CD8-positive, alpha-beta memory T cell (primary cell): ENCODE measurements around the gene CYP24A1. TPM values are rescaled to one million over a fixed set of nuclear protein-coding genes. Genes with fewer than 3 reads are reported as not detected.
A peak's percentile ranks its signal among the peaks of the same experiment; 100 is the strongest.

Source experiments
- CTCF ChIA-PET: fragments of 350-600 bp; sonication (Branson Sonifier 250); formaldehyde crosslinking; loops from one replicate; lab custom pipeline; 2021; ENCODE audit warnings: antibody characterized with exemption; lab: Charles Lee
- POLR2A ChIA-PET: fragments of 350-600 bp; sonication (Branson Sonifier 250); formaldehyde crosslinking; loops from one replicate; lab custom pipeline; 2021; ENCODE audit warnings: antibody characterized with exemption; lab: Charles Lee
- DNase-seq, 5 donors: peaks; one replicate each; pipeline versions ENCODE4 v3.0.0 to v3.0.0-alpha.2; 2020 to 2022; ENCODE audit warnings: mixed read lengths in 1 of 5
- H3K27ac ChIP-seq: one replicate; pipeline ENCODE4 v1.7.0; 2013; ENCODE audit warnings: low read depth, mild to moderate bottlenecking, low read length, moderate library complexity
- H3K27me3 ChIP-seq: 2 replicates; pipeline ENCODE4 v1.7.0; 2013; ENCODE audit warnings: low read length, mild to moderate bottlenecking; ENCODE audit not compliant: insufficient read depth, poor library complexity, severe bottlenecking
- H3K36me3 ChIP-seq: 2 replicates; pipeline ENCODE4 v1.7.0; 2013; ENCODE audit warnings: mild to moderate bottlenecking, low read length, moderate library complexity; ENCODE audit not compliant: insufficient read depth
- H3K4me1 ChIP-seq: 2 replicates; pipeline ENCODE4 v1.7.0; 2013; ENCODE audit warnings: mild to moderate bottlenecking, low read length, moderate library complexity; ENCODE audit not compliant: insufficient read depth
- H3K4me3 ChIP-seq: 2 replicates; pipeline ENCODE4 v1.7.0; 2013; ENCODE audit warnings: mild to moderate bottlenecking, low read length
- H3K9me3 ChIP-seq: 2 replicates; pipeline ENCODE4 v1.7.0; 2013; ENCODE audit warnings: mild to moderate bottlenecking, low read length
- H3K27ac Mint-ChIP-seq, 8 donors: one replicate each; pipeline ENCODE4 v1.8.0; 2020 to 2021; ENCODE audit warnings: mixed read lengths in 8 of 8, mild to moderate bottlenecking in 6 of 8, inconsistent platforms in 3 of 8, moderate library complexity in 3 of 8
- H3K27me3 Mint-ChIP-seq, 2 donors: one replicate each; pipeline ENCODE4 v1.8.0; 2020 to 2021; ENCODE audit warnings: mixed read lengths in 2 of 2, mild to moderate bottlenecking in 1 of 2, moderate library complexity in 1 of 2
- H3K36me3 Mint-ChIP-seq, 3 donors: one replicate each; pipeline ENCODE4 v1.8.0; 2020 to 2021; ENCODE audit warnings: mixed read lengths in 3 of 3, inconsistent platforms in 1 of 3, mild to moderate bottlenecking in 1 of 3
- H3K4me1 Mint-ChIP-seq, 3 donors: one replicate each; pipeline ENCODE4 v1.8.0; 2020 to 2021; ENCODE audit warnings: mixed read lengths in 3 of 3, inconsistent platforms in 1 of 3, mild to moderate bottlenecking in 1 of 3
- H3K4me3 Mint-ChIP-seq, 7 donors: one replicate each; pipeline ENCODE4 v1.8.0; 2020 to 2021; ENCODE audit warnings: mixed read lengths in 7 of 7, mild to moderate bottlenecking in 6 of 7, moderate library complexity in 4 of 7, inconsistent platforms in 2 of 7
- H3K9me3 Mint-ChIP-seq, 5 donors: one replicate each; pipeline ENCODE4 v1.8.0; 2020 to 2022; ENCODE audit warnings: mixed read lengths in 5 of 5, mild to moderate bottlenecking in 3 of 5, moderate library complexity in 2 of 5, inconsistent platforms in 1 of 5
- polyA plus RNA-seq: library from polyadenylated mRNA; unstranded; fragments of 300-500 nt; fragmentation: Illumina TruSeq; gene quantifications from one replicate; pipeline ENCODE4 v1.2.3, GENCODE V29; 2021
- total RNA-seq, 2 experiments: library from RNA; stranded (reverse); gene quantifications; one replicate each; pipeline ENCODE4 v1.2.3, GENCODE V29; 2021

Gene CYP24A1
- total and polyA plus RNA-seq, 3 experiments from 2014 or later: 0.37 to 0.58 (median 0.40) TPM

DNA sequence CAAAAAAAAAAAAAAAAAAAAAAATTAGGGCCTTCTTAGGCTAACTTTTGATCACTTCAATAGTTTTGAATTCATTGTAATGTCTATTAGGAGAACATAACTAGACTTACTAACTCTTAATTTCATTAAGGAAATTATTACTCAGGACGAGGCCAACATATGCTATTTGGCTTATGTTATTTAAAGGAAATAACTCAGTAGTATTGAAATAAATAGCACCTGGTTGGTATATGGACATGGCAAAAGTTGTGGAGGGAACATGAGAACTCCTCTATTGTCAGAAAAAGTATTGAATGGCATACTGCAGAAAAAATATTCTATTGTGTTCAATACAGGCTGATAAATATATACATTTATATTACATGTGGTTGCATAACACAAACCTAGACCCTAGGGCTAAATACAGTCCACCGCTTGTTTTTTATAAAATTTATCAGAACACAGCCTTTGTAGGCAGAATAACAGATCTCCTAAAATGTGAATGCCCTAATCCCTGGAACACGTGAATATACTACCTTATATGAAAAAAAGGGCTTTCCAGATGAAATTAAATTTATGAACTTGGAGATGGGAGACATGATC lies 18.0 kb downstream of the CYP24A1 start:
- no peaks in the 10 kb centered on the region for H3K4me1 ChIP-seq
- H3K36me3 ChIP-seq: no peaks in the 10 kb centered on the region
- ChIA-PET POLR2A (no interaction called here), CTCF (no interaction called here)
- Mint-ChIP-seq H3K36me3 (no peaks in the 10 kb centered on the region), H3K4me1 (no peaks in the 10 kb centered on the region), H3K9me3 (no peaks in the 10 kb centered on the region), H3K27me3 (peaks cover 5 to 12% of the 10 kb centered on the region in 2 donors), H3K4me3 (no peak overlapping the region), H3K27ac (no peak overlapping the region)
- no peak overlapping the region for H3K27ac ChIP-seq
- H3K4me3 ChIP-seq: no peak overlapping the region
- no peaks in the 10 kb centered on the region for H3K9me3 ChIP-seq
- H3K27me3 ChIP-seq: no peaks in the 10 kb centered on the region
- no peak for DNase-seq

DNA sequence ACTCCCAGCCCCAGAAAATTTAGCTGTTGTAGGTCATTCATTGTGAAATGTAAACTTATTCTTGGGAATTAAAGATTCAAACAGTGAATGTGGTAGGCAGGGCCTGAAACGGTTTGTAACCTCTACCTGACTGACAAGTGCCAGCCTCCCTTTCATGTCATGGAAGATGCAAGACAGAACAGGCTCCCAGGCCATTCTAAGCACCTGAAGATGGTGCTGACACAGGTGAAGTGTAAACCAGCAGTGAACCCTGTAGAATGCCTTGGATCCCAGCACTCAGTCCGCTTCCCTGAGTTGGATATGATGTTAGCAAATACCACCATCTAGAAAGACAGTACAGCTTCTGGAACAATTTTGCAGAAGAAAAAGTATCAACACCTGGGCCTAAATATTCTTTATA lies 19.3 kb downstream of the CYP24A1 start:
- H3K4me3 Mint-ChIP-seq: no peak overlapping the region
- no peaks in the 10 kb centered on the region for H3K36me3 Mint-ChIP-seq
- Histone ChIP-seq H3K4me3 (no peak overlapping the region), H3K36me3 (no peaks in the 10 kb centered on the region), H3K27ac (no peak overlapping the region), H3K9me3 (no peaks in the 10 kb centered on the region), H3K4me1 (no peaks in the 10 kb centered on the region), H3K27me3 (no peaks in the 10 kb centered on the region)
- H3K4me1 Mint-ChIP-seq: no peaks in the 10 kb centered on the region
- H3K9me3 Mint-ChIP-seq: no peaks in the 10 kb centered on the region
- no peak for DNase-seq
- H3K27me3 Mint-ChIP-seq: peaks cover 5 to 18% of the 10 kb centered on the region in 2 donors
- CTCF ChIA-PET: no interaction called here
- POLR2A ChIA-PET: no interaction called here
- H3K27ac Mint-ChIP-seq: no peak overlapping the region

DNA sequence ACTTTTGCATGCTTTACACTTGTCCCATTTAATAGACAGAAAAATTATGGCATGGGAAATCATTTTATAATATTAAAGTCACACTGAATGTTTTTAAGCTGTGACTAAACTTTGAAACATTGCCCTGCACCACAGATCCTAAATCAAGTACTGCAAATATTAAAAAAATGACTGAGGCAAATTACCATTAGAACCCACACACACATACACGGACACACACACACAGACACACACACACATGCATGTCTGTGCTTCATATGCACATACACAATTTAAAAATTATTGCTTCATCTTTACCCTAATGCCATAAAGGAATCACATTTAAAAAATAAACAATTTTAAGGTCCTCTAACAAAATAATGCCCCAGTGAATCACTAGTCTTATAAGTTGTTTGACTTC lies 19.9 kb downstream of the CYP24A1 start:
- no peaks in the 10 kb centered on the region for H3K27me3 ChIP-seq
- no peaks in the 10 kb centered on the region for H3K9me3 Mint-ChIP-seq
- no peaks in the 10 kb centered on the region for H3K4me1 Mint-ChIP-seq
- H3K27ac ChIP-seq: no peak overlapping the region
- no peak overlapping the region for H3K4me3 ChIP-seq
- CTCF ChIA-PET: no interaction called here
- H3K27ac Mint-ChIP-seq: no peak overlapping the region
- no peaks in the 10 kb centered on the region for H3K9me3 ChIP-seq
- H3K27me3 Mint-ChIP-seq: peaks cover 5 to 17% of the 10 kb centered on the region in 2 donors
- H3K36me3 Mint-ChIP-seq: no peaks in the 10 kb centered on the region
- H3K36me3 ChIP-seq: no peaks in the 10 kb centered on the region
- no peak for DNase-seq
- H3K4me3 Mint-ChIP-seq: no peak overlapping the region
- no peaks in the 10 kb centered on the region for H3K4me1 ChIP-seq
- POLR2A ChIA-PET: no interaction called here

DNA sequence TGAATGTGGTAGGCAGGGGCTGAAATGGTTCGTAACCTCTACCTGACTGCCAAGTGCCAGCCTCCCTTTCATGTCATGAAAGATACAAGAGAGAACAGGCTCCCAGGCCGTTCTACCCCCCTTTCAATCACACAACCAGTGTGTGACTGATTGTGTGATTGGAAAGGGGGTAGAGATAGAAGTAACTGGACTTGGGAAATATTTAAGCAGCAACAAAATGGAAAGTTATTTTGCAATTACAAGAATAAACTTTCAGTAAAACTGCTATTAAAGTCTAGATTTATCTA lies 20.8 kb downstream of the CYP24A1 start:
- no peaks in the 10 kb centered on the region for H3K36me3 Mint-ChIP-seq

DNA sequence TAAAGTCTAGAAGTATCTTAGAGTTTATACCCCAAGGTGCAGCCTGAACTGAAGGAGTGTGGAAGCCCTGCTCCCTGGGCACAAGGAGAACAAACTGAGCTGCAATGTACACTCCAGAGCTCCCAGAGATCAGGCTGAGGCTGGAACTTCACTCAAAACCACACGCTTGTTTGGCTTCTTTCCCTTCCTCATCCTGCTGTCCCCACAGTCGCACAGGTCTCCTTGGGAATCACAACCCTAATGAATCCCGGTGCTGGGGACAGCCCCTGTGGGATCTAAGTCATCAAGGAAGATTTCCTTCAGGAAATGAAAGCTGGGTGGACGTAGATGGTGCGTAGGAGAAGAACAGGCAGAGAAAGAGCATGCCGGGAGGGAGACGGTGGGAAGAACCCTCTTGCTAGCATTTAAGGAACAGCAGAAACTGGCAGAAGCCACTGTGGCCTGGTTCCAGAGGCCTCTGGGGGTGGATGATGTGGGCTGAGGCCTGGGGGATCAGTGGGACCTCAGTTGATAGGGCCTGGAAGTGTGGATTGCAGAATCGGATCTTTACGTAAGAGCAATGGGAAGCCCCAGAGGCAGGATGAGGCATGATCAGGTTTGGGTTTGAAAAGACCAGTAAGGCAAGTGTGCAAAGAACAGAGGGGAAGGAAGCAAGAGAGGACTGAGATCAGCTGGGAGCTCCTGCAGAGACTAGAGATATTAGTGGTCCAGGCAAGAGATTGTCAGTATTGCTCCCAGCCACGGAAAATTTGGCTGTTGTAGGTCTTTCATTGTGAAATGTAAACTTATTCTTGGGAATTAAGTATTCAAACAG lies 21.4 kb downstream of the CYP24A1 start:
- DNase-seq: no peak
- Mint-ChIP-seq H3K9me3 (no peaks in the 10 kb centered on the region), H3K4me1 (no peaks in the 10 kb centered on the region), H3K4me3 (no peak overlapping the region), H3K36me3 (no peaks in the 10 kb centered on the region), H3K27ac (peak overlapping the region in 1 of 8 donors; percentile 2), H3K27me3 (peaks cover 5 to 18% of the 10 kb centered on the region in 2 donors)
- Histone ChIP-seq H3K4me3 (no peak overlapping the region), H3K27ac (no peak overlapping the region), H3K36me3 (no peaks in the 10 kb centered on the region), H3K9me3 (no peaks in the 10 kb centered on the region), H3K27me3 (no peaks in the 10 kb centered on the region), H3K4me1 (no peaks in the 10 kb centered on the region)
- ChIA-PET CTCF (no interaction called here), POLR2A (no interaction called here)

More for the DNA sequence above, 20.8 kb downstream of the CYP24A1 start:
- ChIA-PET CTCF (no interaction called here), POLR2A (no interaction called here)
- no peak overlapping the region for H3K4me3 ChIP-seq
- Mint-ChIP-seq H3K4me3 (no peak overlapping the region), H3K27me3 (peaks cover 5 to 18% of the 10 kb centered on the region in 2 donors), H3K9me3 (no peaks in the 10 kb centered on the region), H3K4me1 (no peaks in the 10 kb centered on the region), H3K27ac (no peak overlapping the region)
- H3K36me3 ChIP-seq: no peaks in the 10 kb centered on the region
- DNase-seq: no peak
- no peaks in the 10 kb centered on the region for H3K9me3 ChIP-seq
- H3K27ac ChIP-seq: no peak overlapping the region
- no peaks in the 10 kb centered on the region for H3K27me3 ChIP-seq
- no peaks in the 10 kb centered on the region for H3K4me1 ChIP-seq

DNA sequence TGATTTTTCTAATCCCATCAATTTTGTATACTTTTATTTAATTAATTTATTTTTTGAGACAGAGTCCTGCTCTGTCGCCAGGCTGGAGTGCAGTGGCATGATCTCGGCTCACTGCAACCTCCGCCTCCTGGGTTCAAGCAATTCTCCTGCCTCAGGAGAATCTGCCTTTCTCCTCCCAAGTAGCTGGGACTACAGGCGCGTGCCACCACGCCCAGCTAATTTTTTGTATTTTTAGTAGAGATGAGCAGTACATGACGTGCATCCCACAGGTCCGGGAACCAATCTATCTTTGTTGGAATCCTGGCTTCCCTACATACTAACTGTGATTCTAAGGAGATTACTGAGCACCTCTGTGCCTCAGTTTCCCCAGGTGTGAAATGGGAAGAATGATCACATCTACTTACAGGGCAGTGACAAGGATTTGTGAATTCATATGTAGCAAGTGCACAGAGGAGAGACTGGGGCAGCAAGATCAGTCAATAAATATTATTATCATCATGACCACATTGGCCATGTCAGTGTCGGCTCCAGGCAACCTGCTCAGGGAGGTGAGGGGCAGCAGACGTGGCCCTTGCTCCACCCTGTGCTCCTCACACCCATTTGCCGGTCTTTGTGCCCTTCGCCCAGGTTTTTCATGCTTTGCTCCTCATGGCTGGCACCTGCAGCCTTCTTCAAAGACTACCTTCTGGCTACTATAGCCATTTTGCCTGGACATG lies 22.1 kb downstream of the CYP24A1 start:
- CTCF ChIA-PET: no interaction called here
- POLR2A ChIA-PET: no interaction called here
- no peak for DNase-seq
- no peaks in the 10 kb centered on the region for H3K9me3 ChIP-seq
- H3K4me3 ChIP-seq: no peak overlapping the region
- H3K36me3 ChIP-seq: no peaks in the 10 kb centered on the region
- no peak overlapping the region for H3K27ac ChIP-seq
- peak overlapping the region in 1 of 8 donors; percentile 2 for H3K27ac Mint-ChIP-seq
- no peaks in the 10 kb centered on the region for H3K4me1 ChIP-seq
- H3K36me3 Mint-ChIP-seq: no peaks in the 10 kb centered on the region
- no peaks in the 10 kb centered on the region for H3K27me3 ChIP-seq
- H3K4me1 Mint-ChIP-seq: no peaks in the 10 kb centered on the region
- H3K9me3 Mint-ChIP-seq: no peaks in the 10 kb centered on the region
- no peak overlapping the region for H3K4me3 Mint-ChIP-seq
- peaks cover 5 to 18% of the 10 kb centered on the region in 2 donors for H3K27me3 Mint-ChIP-seq

DNA sequence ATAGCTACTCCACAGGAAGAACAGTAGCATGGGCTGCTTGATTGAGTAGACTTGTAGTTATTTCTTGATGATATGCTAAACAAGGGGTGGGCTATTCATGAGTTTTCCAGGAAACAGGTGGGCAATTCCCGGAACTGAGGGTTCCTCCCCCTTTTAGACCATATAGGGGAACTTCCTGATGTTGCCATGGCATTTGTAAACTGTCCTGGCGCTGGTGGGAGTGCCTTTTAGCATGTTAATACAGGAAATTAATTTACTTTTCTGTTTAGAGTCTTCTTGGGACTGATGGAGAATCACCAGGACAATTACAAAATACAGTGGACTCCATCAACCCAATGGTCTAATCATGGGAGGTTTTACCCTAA lies 22.7 kb downstream of the CYP24A1 start:
- H3K4me1 Mint-ChIP-seq: no peaks in the 10 kb centered on the region
- DNase-seq: no peak

DNA sequence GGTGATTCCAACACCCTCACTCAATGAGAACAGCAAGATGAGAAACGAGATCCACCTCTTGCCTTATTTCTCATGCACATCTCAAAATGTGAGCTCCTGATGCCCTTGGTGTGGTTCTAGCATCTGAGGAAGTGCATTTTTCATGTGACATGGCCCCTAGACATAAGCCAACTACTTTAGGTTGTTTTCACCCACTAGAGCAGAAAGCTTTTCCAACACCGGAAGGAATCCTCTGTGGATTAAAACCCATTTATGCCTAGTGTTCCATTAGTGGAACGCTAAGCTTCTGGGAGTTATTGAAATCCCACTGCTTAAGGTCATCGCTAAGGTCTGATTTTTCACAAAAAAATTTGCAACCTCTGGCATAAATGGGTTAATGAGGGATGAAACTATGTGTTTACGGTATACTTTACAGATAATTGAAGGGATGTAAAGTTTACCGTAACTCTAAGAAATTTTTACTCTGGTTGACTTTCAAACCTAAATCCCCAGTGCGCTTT lies 24.0 kb downstream of the CYP24A1 start:
- no peak overlapping the region for H3K27ac Mint-ChIP-seq
- peaks cover 6 to 29% of the 10 kb centered on the region in 2 donors for H3K27me3 Mint-ChIP-seq
- Histone ChIP-seq H3K4me3 (no peak overlapping the region), H3K4me1 (no peaks in the 10 kb centered on the region), H3K27me3 (no peaks in the 10 kb centered on the region), H3K27ac (no peak overlapping the region), H3K9me3 (no peaks in the 10 kb centered on the region), H3K36me3 (no peaks in the 10 kb centered on the region)
- H3K9me3 Mint-ChIP-seq: no peaks in the 10 kb centered on the region
- no peaks in the 10 kb centered on the region for H3K4me1 Mint-ChIP-seq
- ChIA-PET CTCF (no interaction called here), POLR2A (no interaction called here)
- H3K36me3 Mint-ChIP-seq: no peaks in the 10 kb centered on the region
- no peak for DNase-seq
- no peak overlapping the region for H3K4me3 Mint-ChIP-seq

More for the DNA sequence above, 22.7 kb downstream of the CYP24A1 start:
- H3K4me3 Mint-ChIP-seq: no peak overlapping the region
- H3K27ac Mint-ChIP-seq: no peak overlapping the region
- Histone ChIP-seq H3K27ac (no peak overlapping the region), H3K9me3 (no peaks in the 10 kb centered on the region), H3K36me3 (no peaks in the 10 kb centered on the region), H3K4me1 (no peaks in the 10 kb centered on the region), H3K4me3 (no peak overlapping the region), H3K27me3 (no peaks in the 10 kb centered on the region)
- peaks cover 4 to 20% of the 10 kb centered on the region in 2 donors for H3K27me3 Mint-ChIP-seq
- CTCF ChIA-PET: no interaction called here
- no peaks in the 10 kb centered on the region for H3K9me3 Mint-ChIP-seq
- POLR2A ChIA-PET: no interaction called here
- H3K36me3 Mint-ChIP-seq: no peaks in the 10 kb centered on the region
